Measurements from ENCODE around the gene SYNDIG1L.

Gene SYNDIG1L

GRCh38 chr14:74356892-74357575, 69.0 kb downstream of the SYNDIG1L start:
- no peak for DNase-seq
